ENCODE results near the gene FHL5. TPM values are rescaled to one million over a fixed set of nuclear protein-coding genes. Genes with fewer than 3 reads are reported as not detected.

Gene FHL5, protein sequence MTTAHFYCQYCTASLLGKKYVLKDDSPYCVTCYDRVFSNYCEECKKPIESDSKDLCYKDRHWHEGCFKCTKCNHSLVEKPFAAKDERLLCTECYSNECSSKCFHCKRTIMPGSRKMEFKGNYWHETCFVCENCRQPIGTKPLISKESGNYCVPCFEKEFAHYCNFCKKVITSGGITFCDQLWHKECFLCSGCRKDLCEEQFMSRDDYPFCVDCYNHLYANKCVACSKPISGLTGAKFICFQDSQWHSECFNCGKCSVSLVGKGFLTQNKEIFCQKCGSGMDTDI
- total RNA-seq (2022) (not detected in 2 replicates), Bru-seq, nascent RNA (percentile 4 among the genes with signal in this experiment), BruChase-seq, experiment 1, labeled RNA remaining after a 2-hour chase (percentile 8 among the genes with signal in this experiment), BruChase-seq, experiment 2, labeled RNA remaining after a 6-hour chase (percentile 10 among the genes with signal in this experiment)
- long read RNA-seq, result 0 reads

- Histone ChIP-seq H3K4me1 (no peaks in the 10 kb centered on the region), H3K9me3 (no peaks in the 10 kb centered on the region), H3K4me3 (ENCODE audit: low read depth, low read length) (no peak within 1 kb of the TSS), H3K36me3 (ENCODE audit: control insufficient read depth, insufficient read depth, low read length) (no peaks in the 10 kb centered on the region), H3K27me3 (replicated peaks; ENCODE audit: control insufficient read depth, insufficient read depth, low read length) (no peaks in the 10 kb centered on the region)
- intact Hi-C loops (cut with micrococcal nuclease; ENCODE audit: unreplicated experiment), result no loop called here
- Mint-ChIP-seq H3K27me3 (ENCODE audit: insufficient read depth, unreplicated experiment) (peaks cover 5% of the 10 kb centered on the region), H3K36me3 (ENCODE audit: insufficient read depth, unreplicated experiment) (no peaks in the 10 kb centered on the region), H3K27ac (ENCODE audit: unreplicated experiment) (no peak within 1 kb of the TSS), H3K4me3 (ENCODE audit: unreplicated experiment) (no peak within 1 kb of the TSS), H3K4me1 (ENCODE audit: low read depth, unreplicated experiment) (no peaks in the 10 kb centered on the region), H3K9me3 (ENCODE audit: unreplicated experiment) (no peaks in the 10 kb centered on the region)
- BruUV-seq (replicated peaks), result no TSS peak
- no peak for TF ChIP-seq CTCF (IDR thresholded peaks at IDR 0.05; ENCODE audit: insufficient read depth in 1 of 2, low read depth in 1 of 2, low read length in 1 of 2, severe bottlenecking in 1 of 2, unreplicated experiment in 1 of 2)
- DNase-seq, result no peak
- ChIA-PET CTCF (no interaction called here), POLR2A (no interaction called here)
Measured at GRCh38 chr6:96562886-96563285, at the start of gene FHL5. FHL5 (plus strand) TSS chr6:96563128; CDS start chr6:96603614, 40,486 bp downstream.

- peak; percentile 81 for DNase-seq
- intact Hi-C loops (cut with micrococcal nuclease; ENCODE audit: unreplicated experiment), result loop anchor here (2.0 to 5.0 kb wide), 3 partner anchors 68 to 377 kb away; partner anchors contain the start of gene NDUFAF4
- Histone ChIP-seq H3K36me3 (ENCODE audit: control insufficient read depth, insufficient read depth, low read length) (no peaks in the 10 kb centered on the region; the same call in 1 of the 2 replicates), H3K27me3 (replicated peaks; ENCODE audit: control insufficient read depth, insufficient read depth, low read length) (no peaks in the 10 kb centered on the region), H3K4me3 (ENCODE audit: low read depth, low read length) (peak overlapping the region; percentile 85), H3K4me1 (peaks cover 18% of the 10 kb centered on the region), H3K9me3 (no peaks in the 10 kb centered on the region)
- peak overlapping the region; percentile 93 for H3K4me3 Mint-ChIP-seq (ENCODE audit: unreplicated experiment)
- ChIA-PET POLR2A (no interaction called here), CTCF (no interaction called here)
- peak overlapping the region; percentile 99 for H3K27ac Mint-ChIP-seq (ENCODE audit: unreplicated experiment)
- H3K4me1 Mint-ChIP-seq (ENCODE audit: low read depth, unreplicated experiment), result peaks cover 6% of the 10 kb centered on the region
- peaks cover 13% of the 10 kb centered on the region for H3K36me3 Mint-ChIP-seq (ENCODE audit: insufficient read depth, unreplicated experiment)
- TF ChIP-seq CTCF (IDR thresholded peaks at IDR 0.05; ENCODE audit: insufficient read depth in 1 of 2, low read depth in 1 of 2, low read length in 1 of 2, severe bottlenecking in 1 of 2, unreplicated experiment in 1 of 2), result no peak
- no TSS peak for BruUV-seq (replicated peaks)
- no peaks in the 10 kb centered on the region for H3K9me3 Mint-ChIP-seq (ENCODE audit: unreplicated experiment)
- no peaks in the 10 kb centered on the region for H3K27me3 Mint-ChIP-seq (ENCODE audit: insufficient read depth, unreplicated experiment)
Measured at GRCh38 chr6:96520171-96521115, 42.5 kb upstream of the FHL5 start.

- Mint-ChIP-seq H3K27me3 (ENCODE audit: insufficient read depth, unreplicated experiment) (no peaks in the 10 kb centered on the region), H3K36me3 (ENCODE audit: insufficient read depth, unreplicated experiment) (peaks cover 20% of the 10 kb centered on the region), H3K9me3 (ENCODE audit: unreplicated experiment) (no peaks in the 10 kb centered on the region), H3K4me1 (ENCODE audit: low read depth, unreplicated experiment) (peaks cover 6% of the 10 kb centered on the region), H3K27ac (ENCODE audit: unreplicated experiment) (peak overlapping the region; percentile 99), H3K4me3 (ENCODE audit: unreplicated experiment) (peak overlapping the region; percentile 93)
- Histone ChIP-seq H3K4me1 (peaks cover 18% of the 10 kb centered on the region), H3K9me3 (no peaks in the 10 kb centered on the region), H3K4me3 (ENCODE audit: low read depth, low read length) (peak overlapping the region; percentile 85), H3K36me3 (ENCODE audit: control insufficient read depth, insufficient read depth, low read length) (no peaks in the 10 kb centered on the region; the same call in none of the 2 replicates), H3K27me3 (replicated peaks; ENCODE audit: control insufficient read depth, insufficient read depth, low read length) (no peaks in the 10 kb centered on the region)
- BruUV-seq (replicated peaks), result no TSS peak
- no peak for TF ChIP-seq CTCF (IDR thresholded peaks at IDR 0.05; ENCODE audit: insufficient read depth in 1 of 2, low read depth in 1 of 2, low read length in 1 of 2, severe bottlenecking in 1 of 2, unreplicated experiment in 1 of 2)
- CTCF ChIA-PET, result no interaction called here
- DNase-seq, result no peak
- intact Hi-C loops (cut with micrococcal nuclease; ENCODE audit: unreplicated experiment), result loop anchor here (2.0 to 5.0 kb wide), 3 partner anchors 69 to 376 kb away; partner anchors contain the start of gene NDUFAF4
- POLR2A ChIA-PET, result no interaction called here
Measured at GRCh38 chr6:96521306-96521643, 41.7 kb upstream of the FHL5 start.
